PC-9 (cell line): Measurements from ENCODE around the gene CHST11. TPM values are rescaled to one million over a fixed set of nuclear protein-coding genes. Genes with fewer than 3 reads are reported as not detected.

Source experiments
- BruUV-seq: library from RNA; stranded (reverse); fragments of 400-500 nt; replicated peaks from 2 replicates; lab custom pipeline; 2021; lab: Mats Ljungman, UMichigan
- CTCF ChIA-PET: fragments of 300-600 bp; sonication (Branson Sonifier 250); formaldehyde crosslinking; loops from one replicate; lab custom pipeline; 2022; ENCODE audit warnings: antibody characterized with exemption; lab: Charles Lee
- POLR2A ChIA-PET: fragments of 300-600 bp; sonication (Branson Sonifier 250); formaldehyde crosslinking; loops from one replicate; lab custom pipeline; 2022; ENCODE audit warnings: antibody characterized with exemption; ENCODE audit not compliant: unreplicated experiment; lab: Charles Lee
- DNase-seq, 2 experiments: peaks; one replicate each; pipeline versions ENCODE4 v3.0.0 to v3.0.0-alpha.2; 2015 to 2022; ENCODE audit warnings: mixed read lengths in 1 of 2
- H2AFZ ChIP-seq: fragments of 200-600 bp; sonication (generic); 2 replicates; pipeline ENCODE4 v1.8.1; 2017; ENCODE audit warnings: antibody characterized with exemption
- H3F3A ChIP-seq: fragments of 200-600 bp; sonication (generic); 2 replicates; pipeline ENCODE4 v1.8.1; 2017; ENCODE audit warnings: antibody characterized with exemption, mild to moderate bottlenecking, low read depth; ENCODE audit not compliant: insufficient read depth
- H3K27ac ChIP-seq: fragments of 200-600 bp; sonication (generic); 2 replicates; pipeline ENCODE4 v1.6.1; 2016; ENCODE audit warnings: mixed run types
- H3K27me3 ChIP-seq: fragments of 200-600 bp; sonication (generic); 2 replicates; pipeline ENCODE4 v1.6.1; 2016; ENCODE audit warnings: low read depth, mixed run types; ENCODE audit not compliant: insufficient read depth
- H3K36me3 ChIP-seq: fragments of 200-600 bp; sonication (generic); 2 replicates; pipeline ENCODE4 v1.6.1; 2016; ENCODE audit warnings: low read depth, mixed run types
- H3K4me1 ChIP-seq: fragments of 200-600 bp; sonication (generic); replicated peaks from 2 replicates; pipeline ENCODE4 v1.6.1; 2016; ENCODE audit warnings: mixed run types; ENCODE audit not compliant: insufficient read depth
- H3K4me2 ChIP-seq: fragments of 200-600 bp; sonication (generic); 2 replicates; pipeline ENCODE4 v1.6.1; 2017; ENCODE audit warnings: mixed run types
- H3K4me3 ChIP-seq: fragments of 200-600 bp; sonication (generic); 2 replicates; pipeline ENCODE4 v1.6.1; 2016; ENCODE audit warnings: mixed run types
- H3K79me2 ChIP-seq: fragments of 200-600 bp; sonication (generic); 2 replicates; pipeline ENCODE4 v1.6.1; 2017; ENCODE audit warnings: low read depth, mixed run types
- H3K9me2 ChIP-seq: fragments of 200-600 bp; sonication (generic); 2 replicates; pipeline ENCODE4 v1.8.1; 2017; ENCODE audit warnings: mild to moderate bottlenecking; ENCODE audit not compliant: insufficient read depth
- H3K9me3 ChIP-seq: fragments of 200-600 bp; sonication (generic); 2 replicates; pipeline ENCODE4 v1.8.1; 2016; ENCODE audit warnings: low read depth; ENCODE audit not compliant: insufficient read depth
- H4K20me1 ChIP-seq: fragments of 200-600 bp; sonication (generic); 2 replicates; pipeline ENCODE4 v1.8.1; 2017; ENCODE audit not compliant: insufficient read depth
- EZH2 ChIP-seq: fragments of 200-600 bp; sonication (generic); IDR thresholded peaks from 2 replicates; pipeline ENCODE4 v1.8.0; 2017; ENCODE audit warnings: antibody characterized with exemption, low read depth
- intact Hi-C: fragments of 100-400 bp; cut with micrococcal nuclease; formaldehyde crosslinking; loops from one replicate; pipeline ENCODE4 v1.10.0; 2022; ENCODE audit not compliant: unreplicated experiment
- total RNA-seq: library from RNA; stranded (reverse); gene quantifications from 2 replicates; pipeline ENCODE4 v1.2.3, GENCODE V29; 2021
- TF ChIP-seq, protein P1 (sequence below): fragments of 200-600 bp; sonication (generic); conservative IDR thresholded peaks from 2 replicates; pipeline ENCODE4 v1.6.1; 2017; ENCODE audit warnings: mixed run types, antibody characterized with exemption, mild to moderate bottlenecking, moderate library complexity

CHST11 gene
- total RNA-seq, 1 experiment from 2014 or later = 39.9 TPM

DNA sequence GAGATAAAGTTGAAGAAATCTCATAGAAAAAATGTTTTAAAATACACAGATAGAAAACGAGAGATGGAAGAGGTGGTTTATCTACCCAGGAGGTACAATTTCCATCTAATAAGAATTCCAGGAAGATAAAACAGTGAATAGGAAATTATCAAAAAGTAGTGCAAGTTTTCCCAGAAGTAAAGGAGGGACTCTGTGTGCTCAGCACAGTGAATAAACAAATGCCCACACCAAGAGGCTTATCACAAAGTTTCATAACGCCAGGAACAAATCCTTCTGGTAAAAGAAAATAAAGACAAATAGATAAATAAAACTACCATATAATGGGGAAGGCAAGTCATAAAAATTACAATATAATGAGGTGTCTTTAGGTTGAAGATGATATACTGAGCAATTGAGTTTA is 322.4 kb downstream of the CHST11 start:
- Histone ChIP-seq H3K36me3 (no peaks in the 10 kb centered on the region), H3K4me2 (no peak overlapping the region), H3K27me3 (no peaks in the 10 kb centered on the region), H3K4me1 (no peaks in the 10 kb centered on the region), H3K79me2 (no peaks in the 10 kb centered on the region), H4K20me1 (no peaks in the 10 kb centered on the region), H3K27ac (no peak overlapping the region), H3F3A (no peaks in the 10 kb centered on the region), H3K9me2 (no peaks in the 10 kb centered on the region), H2AFZ (no peak overlapping the region), H3K9me3 (no peaks in the 10 kb centered on the region), H3K4me3 (no peak overlapping the region)
- CTCF ChIA-PET = interaction anchor here (0.7 kb wide), 1 partner anchor 116 kb away, joined by 5 read pairs; no protein-coding TSS in a partner anchor
- BruUV-seq = no TSS peak
- POLR2A ChIA-PET = no interaction called here
- no peak for TF ChIP-seq EZH2
- TF ChIP-seq, protein P1, sequence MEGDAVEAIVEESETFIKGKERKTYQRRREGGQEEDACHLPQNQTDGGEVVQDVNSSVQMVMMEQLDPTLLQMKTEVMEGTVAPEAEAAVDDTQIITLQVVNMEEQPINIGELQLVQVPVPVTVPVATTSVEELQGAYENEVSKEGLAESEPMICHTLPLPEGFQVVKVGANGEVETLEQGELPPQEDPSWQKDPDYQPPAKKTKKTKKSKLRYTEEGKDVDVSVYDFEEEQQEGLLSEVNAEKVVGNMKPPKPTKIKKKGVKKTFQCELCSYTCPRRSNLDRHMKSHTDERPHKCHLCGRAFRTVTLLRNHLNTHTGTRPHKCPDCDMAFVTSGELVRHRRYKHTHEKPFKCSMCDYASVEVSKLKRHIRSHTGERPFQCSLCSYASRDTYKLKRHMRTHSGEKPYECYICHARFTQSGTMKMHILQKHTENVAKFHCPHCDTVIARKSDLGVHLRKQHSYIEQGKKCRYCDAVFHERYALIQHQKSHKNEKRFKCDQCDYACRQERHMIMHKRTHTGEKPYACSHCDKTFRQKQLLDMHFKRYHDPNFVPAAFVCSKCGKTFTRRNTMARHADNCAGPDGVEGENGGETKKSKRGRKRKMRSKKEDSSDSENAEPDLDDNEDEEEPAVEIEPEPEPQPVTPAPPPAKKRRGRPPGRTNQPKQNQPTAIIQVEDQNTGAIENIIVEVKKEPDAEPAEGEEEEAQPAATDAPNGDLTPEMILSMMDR = no peak
- DNase-seq = no peak
- intact Hi-C loops = no loop called here

DNA sequence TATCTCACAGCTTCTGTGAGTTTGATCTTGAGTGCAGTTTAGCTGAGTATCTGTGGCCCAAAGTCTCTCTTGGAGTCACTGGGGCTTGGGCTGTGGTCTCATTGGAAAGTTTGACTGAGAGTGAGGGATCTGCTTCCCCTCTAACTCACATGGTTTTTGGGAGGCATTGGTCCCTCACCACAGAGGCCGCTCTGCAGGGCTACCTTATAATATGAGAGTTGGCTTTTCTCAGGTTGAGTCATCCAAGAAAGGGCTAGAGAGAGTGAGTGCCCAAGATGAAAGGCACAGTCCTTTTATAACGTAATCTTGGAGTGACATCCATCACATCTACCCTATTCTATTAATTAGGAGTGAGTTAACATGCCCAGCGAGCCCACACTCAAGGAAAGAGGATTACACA is 325.5 kb downstream of the CHST11 start:
- CTCF ChIA-PET = no interaction called here
- Histone ChIP-seq H3K4me2 (no peak overlapping the region), H3K4me1 (no peaks in the 10 kb centered on the region), H3K4me3 (no peak overlapping the region), H3K79me2 (no peaks in the 10 kb centered on the region), H4K20me1 (no peaks in the 10 kb centered on the region), H2AFZ (no peak overlapping the region), H3K9me2 (no peaks in the 10 kb centered on the region), H3K9me3 (no peaks in the 10 kb centered on the region), H3K36me3 (no peaks in the 10 kb centered on the region), H3F3A (no peaks in the 10 kb centered on the region), H3K27ac (no peak overlapping the region), H3K27me3 (no peaks in the 10 kb centered on the region)
- TF ChIP-seq, protein P1 = no peak
- TF ChIP-seq EZH2 = no peak
- no peak for DNase-seq
- intact Hi-C loops = no loop called here
- POLR2A ChIA-PET = no interaction called here
- no TSS peak for BruUV-seq

DNA sequence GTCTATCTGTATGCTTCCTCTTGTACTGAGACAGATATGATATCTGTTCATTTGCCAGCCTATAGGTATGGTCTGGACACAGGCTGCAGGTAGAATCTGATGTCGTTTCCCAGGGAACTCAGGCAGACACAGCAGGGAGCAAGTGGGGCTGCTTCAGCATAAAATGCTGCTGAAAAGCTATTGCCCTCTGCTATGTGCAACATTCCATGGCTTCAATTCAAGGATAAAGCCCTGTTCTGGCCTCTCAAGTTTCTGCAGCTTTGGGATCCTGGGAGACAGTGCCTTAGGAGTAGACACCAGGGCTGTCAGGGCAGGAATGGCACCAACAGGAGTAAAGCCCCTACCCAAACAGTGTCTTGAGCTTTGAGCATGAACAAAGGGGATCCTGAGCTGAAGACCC is 327.8 kb downstream of the CHST11 start:
- Histone ChIP-seq H3K9me2 (no peaks in the 10 kb centered on the region), H3K9me3 (no peaks in the 10 kb centered on the region), H3K4me1 (no peaks in the 10 kb centered on the region), H3K79me2 (no peaks in the 10 kb centered on the region), H4K20me1 (no peaks in the 10 kb centered on the region), H3K27ac (no peak overlapping the region), H3K4me2 (no peak overlapping the region), H3K36me3 (no peaks in the 10 kb centered on the region), H3K27me3 (no peaks in the 10 kb centered on the region), H2AFZ (no peak overlapping the region), H3F3A (no peaks in the 10 kb centered on the region), H3K4me3 (no peak overlapping the region)
- no TSS peak for BruUV-seq
- intact Hi-C loops = no loop called here
- no peak for DNase-seq
- ChIA-PET POLR2A (no interaction called here), CTCF (no interaction called here)
- TF ChIP-seq EZH2 = no peak
- TF ChIP-seq, protein P1 = no peak
